HG02763 (cell line): ENCODE results near the gene BBC3.

Source experiments
- ATAC-seq: cut with Tn5 transposase; IDR thresholded peaks from one replicate; pipeline ENCODE4 v1.9.1; 2021; ENCODE audit warnings: mild to moderate bottlenecking, moderate library complexity; ENCODE audit not compliant: unreplicated experiment

The BBC3 gene

DNA sequence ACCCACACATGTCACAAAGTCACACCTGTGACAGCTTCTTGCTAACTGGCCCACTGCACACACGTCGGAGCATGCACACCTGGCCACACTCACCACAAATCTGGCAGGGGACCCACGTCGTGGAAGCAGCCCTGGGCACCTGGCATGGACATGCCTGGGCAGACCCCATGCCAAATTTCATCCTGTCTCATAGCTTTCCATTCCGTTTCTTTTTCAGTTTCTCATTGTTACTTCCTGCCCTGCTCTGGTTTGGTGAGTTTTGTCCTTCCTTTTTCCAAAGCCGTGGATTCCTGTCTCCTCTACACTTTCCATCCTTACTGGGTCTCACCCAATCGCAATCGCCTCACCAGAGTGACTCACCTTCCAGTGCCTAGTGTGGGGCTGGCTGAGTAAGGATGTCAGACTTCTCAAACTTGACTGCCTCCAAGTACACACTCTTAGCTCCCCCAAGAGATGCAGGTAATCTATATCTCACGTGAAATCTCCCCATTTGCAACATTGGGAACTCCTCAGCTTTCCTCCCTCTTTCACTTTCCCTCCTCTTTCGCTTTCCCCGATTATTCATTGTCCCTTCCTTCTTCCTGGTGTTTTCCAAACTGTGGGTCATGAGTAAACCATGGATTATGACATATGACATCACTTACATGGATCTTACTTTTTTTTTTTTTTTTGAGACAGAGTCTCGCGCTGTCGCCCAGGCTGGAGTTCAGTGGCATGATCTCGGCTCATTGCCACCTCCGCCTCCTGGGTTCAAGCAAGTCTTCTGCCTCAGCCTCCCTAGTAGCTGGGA, 1.6 kb upstream of the BBC3 start:
- ATAC-seq: no peak

DNA sequence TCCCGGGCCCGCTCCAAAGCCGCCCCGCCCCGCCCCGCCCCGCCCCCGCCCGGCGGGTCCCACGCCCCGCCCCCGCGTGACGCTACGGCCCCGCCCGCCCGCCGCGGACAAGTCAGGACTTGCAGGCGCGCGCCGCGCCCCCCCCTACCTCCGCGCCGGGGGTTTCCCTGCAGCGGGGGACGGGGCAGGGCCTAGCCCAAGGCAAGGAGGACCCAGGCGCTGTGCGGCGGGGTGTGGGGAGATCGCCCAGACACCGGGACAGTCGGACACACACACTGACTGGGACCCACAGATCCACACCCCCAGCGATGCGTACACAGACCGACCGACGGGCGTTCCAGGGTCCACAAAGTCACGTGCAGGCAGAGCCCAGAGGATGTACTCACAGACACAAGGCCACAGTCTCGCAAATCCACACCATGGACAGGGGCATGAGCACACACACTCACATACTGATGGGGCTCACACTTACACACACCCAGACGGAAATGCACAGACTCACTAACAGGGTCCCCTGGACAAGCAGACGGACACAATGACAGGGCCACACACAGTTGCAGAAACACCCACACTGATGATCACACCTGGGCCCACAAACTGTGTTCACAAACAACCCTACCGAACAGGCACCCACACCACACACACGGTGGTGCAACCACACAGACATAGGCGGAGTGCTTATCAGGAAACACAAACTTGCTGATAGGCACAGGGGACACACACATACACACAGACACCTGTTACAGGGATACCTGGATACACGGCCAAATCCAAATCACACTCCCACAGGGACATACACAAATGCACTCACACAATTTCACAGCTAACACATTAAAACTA, 436 bp upstream of the BBC3 start:
- ATAC-seq: peak; percentile 33

DNA sequence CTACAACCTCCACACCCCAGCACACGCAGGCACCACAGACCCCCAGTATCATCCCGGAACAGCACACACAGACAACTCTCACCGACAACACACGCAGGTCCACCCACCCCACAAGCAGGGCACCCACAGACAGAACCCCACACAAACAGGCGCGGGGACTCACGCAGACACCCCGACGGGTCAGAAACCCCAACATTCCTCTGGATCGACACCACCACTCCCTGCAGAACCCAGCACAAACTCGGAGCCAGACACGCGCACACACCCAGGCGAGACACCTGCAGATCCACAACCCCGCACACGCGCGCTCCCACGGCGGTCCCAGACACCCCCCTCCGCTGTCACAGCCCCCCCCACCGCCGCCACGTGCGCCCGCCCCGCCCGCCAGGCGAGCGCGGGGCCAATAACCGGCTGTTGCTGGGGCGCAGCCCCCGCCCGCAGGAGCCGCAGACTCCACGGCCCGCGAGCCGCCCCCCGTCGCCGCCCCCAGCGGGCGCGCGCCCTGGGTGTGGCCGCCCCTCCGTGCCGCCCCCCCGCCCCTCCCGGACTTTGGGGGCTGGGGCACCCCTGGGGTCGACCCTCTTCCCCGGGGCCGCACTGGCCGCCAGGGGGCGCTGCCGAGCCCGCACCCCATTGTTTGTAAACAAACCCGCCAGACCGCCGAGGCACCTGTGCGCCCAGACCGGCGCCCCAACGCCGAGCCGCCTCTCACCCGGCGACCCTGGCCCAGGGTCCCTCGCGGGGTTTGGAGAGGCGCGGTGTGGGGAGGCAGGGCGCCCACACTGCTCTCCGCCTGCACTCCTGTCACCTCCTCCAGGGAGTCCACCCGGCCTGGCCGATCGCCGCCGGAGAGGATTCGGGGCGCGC, 712 bp downstream of the BBC3 start:
- ATAC-seq: peak; percentile 17

DNA sequence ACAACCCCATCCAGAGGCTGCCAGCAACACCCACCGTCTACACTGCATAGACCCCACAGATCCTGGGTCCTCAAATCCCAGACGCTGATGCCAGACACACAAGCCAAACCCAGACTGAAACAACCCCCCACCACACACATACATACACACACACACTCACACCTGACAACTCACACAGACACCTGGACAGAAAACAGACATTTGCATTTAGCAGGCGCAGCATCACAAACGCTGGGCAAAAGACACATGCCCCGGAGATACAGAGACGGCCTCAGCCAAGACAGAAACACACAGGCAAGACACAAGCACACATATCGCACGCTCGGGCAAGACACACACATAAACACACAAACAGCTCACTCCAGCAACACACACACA, 1.3 kb downstream of the BBC3 start:
- ATAC-seq: no peak

DNA sequence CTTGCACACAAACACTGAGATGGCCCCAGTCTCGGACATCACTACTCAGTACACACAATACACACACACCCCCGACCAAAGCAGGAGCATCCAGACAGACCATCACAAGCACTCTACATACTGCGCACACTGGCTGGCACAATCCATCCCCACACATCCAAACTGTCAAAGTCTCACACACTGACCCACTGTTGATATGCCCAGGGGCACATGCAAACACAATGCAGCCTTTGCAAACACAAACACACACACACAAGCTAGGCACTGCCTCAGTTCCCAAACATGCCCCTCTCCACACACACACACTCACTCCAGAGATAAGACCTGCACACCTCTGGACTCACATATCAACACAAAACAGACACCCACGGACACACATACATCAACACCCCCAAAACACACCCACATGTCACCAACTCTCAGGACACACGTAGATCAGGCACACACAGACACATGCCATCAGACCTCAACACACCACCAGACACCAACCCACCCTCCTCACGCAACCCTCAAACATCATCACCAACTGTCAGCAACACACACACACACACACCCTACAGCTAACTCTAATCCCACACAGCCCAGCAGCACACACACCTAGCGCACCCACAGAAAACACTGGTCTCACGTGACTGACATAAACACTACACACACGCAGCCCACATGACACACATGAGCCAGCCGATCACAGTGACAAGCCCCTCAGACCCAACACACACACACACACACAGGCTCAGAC, 1.9 kb downstream of the BBC3 start:
- no peak for ATAC-seq

DNA sequence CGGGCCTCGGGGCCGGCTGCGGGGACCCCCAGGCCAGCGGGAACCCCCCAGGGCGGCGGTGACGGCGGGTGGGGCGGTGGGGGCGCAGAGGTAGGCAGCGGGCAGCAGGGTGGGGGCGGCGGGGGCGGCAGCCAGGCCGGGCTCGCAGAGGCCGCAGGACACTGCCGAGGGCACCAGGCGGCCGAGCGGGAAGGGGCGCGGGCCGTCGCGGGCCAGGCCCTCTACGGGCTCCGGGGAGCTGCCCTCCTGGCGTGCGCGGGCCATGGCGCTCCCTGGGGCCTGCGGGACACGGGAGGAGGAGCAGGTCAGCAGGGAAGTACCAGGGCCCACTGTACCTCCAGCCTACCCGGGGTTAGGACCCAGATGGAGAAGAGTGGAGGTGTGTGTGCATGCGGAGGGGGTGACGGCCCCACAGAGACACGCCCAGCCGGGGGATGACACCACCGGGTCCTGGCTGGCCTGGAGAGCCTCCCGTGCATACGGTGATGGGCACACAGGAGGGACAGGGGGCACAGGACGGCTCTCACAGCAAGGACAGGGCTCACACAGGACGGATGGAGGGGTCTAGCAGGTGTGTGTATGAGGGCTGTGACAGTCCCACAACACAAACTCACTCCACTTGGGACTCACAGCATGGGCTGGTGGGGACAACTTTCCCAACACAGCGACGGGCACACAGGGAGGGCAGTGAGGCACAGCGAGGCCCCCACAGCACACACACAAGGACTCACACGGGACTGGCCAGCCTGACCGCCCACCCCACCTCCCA, 2.6 kb downstream of the BBC3 start:
- ATAC-seq: no peak

DNA sequence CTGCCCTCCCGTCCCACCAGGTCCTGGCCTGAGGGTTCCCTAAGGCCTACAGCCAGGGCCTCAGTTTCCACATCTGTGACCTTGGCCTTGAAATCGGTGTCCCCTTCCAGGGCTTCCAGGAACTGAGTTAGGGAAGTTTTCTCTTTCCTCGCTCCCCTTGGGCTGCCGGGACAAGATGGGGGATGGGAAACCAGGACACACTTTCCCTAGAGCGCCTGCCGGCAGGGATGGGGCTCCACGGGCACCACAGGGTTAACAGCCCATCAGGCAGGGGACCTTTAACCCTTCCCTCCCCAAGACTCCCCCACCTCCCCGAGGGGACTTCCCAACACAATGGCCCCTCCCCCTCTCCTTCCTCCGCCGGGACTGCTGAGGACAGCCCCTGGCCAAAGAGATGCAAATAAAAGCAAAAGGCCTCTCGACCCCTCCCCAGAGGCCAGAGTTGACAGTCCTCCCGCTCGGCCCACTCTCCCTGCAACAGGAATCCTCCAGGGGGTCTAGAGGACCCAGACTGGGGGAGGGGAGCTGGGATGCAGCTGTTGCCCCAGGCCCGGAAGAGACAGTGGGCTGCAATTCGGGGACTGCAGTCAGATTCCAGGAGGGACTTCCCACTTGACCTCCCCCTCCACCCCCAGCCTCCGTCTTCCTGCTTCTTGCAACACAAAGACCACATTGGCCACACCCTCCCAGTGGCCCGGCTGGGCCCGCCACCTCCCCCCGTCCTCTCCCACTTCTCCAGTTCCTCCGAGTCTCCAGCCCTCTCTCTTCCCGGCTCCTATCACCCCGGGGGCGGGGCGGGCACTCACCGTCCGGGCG, 3.4 kb downstream of the BBC3 start:
- ATAC-seq: no peak

DNA sequence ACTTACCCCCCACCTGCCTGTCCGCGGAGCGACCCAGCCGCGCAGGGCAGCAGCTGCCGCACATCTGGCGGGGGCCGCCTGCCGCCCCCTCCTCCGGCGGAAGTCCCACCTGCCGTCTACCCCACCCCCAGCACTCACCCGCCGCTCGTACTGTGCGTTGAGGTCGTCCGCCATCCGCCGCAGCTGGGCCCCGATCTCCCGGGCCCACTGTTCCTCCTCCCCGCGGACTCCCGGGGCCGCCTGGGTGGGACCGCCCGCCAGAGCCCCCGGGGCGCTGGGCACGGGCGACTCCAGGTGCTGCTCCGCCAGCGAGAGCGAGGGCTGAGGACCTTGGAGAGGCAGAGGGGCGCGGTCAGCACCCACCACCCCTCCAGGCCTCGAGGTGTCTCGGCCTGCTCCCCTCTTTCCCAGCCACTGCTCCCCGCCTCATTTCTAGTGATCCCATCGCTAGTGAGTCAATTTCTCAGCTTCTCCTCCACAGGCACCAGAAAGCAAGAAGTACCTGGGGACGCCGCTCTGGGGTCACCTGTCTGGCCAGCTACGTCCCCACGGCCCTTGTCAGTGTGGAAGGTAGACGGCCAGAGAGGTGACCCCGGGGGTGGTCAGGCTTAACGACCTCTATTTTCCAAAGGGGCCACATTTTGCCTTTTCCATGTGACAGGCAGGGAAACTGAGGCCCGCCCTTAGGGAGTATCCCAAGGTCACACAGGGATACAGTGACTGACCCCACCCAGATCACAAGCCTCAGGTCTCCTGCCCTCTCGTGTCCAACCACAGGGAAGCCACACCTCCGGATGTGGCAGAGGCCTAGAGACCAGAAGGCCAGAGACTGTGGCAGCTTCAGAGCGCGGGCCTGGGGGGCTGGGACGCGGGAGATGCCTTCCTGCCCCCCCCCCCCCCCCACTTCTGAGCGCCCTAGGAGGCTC, 4.3 kb downstream of the BBC3 start:
- ATAC-seq: peak; percentile 9

DNA sequence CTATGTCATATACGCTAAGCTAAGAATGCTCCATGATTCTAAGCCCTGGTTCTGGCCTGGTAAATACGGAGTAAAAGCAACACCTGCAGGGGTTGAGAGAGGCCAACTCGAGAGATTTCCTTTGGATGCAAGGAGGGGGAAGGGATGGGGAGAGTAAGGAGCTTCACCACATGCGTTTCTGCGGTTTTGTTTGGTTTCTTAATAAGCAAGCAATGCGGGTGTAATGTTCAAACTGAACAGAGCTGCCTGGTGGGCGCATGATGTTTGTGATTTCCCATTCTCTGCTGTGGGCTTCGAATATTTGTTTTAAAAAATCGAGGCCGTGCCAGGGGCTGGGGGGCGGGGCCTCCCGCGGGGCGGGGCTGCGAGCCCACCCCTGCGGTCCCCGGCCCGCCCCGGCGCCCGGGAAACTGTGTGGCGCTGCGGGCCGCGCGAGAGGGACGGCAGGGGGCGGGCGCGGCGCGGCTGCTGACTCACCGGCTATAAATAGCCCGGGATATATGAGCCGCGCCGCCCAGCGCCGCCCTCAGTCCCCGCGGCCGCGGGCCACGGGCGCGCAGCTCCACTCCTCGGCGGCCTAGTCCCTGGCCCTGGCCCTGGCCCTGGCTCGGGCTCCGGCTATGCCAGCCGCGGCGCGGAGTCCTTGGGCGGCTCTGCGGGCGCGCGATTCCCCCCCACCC, 5.1 kb downstream of the BBC3 start:
- peak; percentile 36 for ATAC-seq

DNA sequence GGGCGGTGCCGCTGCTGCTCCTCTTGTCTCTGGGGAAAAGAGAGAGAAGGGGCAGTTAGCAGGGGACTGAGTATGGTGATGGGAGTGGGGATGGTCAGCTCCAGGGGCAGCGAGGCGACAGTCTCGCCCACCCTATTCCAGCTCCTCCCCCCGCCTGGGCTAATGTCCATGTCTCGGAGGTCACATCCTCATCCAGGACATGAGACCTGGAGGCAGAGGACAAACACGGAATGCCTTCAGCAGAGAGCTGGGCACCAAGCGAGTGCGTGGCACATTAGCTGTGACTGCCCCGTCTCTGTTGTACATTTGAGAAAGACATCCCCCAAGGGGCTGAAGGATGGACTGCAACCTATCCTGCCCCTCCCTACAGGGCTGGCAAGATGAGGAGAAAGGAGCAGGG, 9.1 kb downstream of the BBC3 start:
- no peak for ATAC-seq

DNA sequence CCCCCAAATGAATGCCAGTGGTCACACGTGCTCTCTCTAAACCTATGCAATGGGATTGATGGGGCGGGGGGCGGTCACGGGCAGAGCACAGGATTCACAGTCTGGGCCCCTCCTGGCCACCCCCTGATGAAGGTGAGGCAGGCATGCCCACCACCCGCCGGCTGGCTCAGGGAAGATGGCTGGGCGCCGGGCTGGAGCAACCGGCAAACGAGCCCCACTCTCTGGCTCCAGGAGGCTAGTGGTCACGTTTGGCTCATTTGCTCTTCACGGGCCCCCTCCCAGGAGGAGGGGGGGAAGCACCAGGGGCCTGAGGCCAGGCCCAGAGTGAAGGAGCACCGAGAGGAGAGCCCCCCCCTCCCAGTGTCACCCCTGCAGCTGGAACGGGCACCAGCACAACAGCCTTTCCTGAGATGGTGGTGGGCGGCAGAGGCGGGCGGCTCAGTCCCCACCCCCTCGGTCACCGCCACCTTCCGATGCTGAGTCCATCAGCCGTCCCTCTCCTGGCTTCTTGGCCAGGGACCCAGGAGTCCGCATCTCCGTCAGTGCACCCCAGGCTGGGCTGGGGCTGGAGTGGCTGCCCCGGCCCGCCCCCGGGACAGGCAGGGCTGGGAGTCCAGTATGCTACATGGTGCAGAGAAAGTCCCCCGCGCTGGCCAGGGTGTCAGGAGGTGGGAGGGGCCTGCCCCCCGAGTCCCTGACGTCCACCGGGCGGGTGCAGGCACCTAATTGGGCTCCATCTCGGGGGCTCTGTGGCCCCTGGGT, 9.7 kb downstream of the BBC3 start:
- no peak for ATAC-seq

DNA sequence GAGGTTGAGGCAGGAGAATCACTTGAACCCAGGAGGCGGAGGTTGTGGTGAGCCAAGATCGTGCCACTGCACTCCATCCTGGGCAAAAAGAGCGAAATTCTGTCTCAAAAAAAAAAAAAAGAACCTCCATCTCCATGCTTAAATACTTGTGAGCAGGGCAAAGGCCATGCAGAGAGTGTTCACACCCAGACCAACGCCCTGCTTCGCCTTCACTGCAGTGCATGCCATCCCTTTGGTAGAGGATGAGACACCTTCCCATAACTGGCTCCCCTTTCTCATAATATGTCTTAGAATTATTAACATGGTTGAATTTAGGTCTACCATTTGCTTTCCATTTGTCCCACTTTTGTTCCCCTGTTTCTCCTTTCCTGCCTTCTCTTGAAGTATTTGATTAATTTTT, 15.4 kb downstream of the BBC3 start:
- no peak for ATAC-seq

DNA sequence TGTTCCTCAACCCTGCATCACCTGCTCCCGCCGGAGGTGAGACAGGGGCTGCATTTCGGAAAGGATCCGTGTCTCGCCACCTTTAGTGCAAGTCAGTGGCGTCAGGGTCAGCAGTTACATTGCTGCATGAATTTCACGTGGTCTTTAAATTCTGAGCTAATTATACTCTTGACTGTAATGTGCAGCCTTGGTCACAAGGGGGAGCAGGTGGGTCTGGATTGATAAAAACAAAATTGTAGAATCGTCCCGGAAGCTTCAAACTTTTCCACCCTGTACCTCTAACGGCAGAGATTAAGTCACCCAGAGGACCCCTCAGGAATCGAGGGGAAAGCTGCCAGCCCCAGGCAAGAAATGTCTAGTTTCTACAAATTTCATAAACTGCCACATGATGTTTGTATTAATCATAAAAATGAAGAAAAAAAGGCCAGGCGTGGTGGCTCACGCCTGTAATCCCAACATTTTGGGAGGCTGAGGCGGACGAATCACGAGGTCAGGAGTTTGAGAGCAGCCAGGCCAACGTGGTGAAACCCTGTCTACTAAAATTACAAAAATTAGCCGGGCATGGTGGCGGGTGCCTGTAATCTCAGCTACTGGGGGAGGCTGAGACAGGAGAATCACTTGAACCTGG, 20.2 kb downstream of the BBC3 start:
- no peak for ATAC-seq

DNA sequence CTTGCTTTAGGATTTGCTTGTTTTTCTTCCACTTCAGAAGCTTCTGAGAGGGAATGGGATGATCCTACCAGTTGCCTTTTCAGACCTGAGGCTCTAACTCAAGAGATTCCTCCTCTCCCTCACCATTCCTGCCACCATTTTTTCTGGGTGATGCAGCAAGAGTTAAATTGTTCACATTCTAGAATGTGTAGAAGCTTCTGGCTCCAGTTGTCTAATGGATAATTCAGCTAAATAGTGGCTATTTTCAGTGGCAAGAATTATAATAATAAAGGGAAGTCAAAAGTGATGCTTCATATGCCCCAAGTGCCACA, 20.9 kb downstream of the BBC3 start:
- no peak for ATAC-seq

DNA sequence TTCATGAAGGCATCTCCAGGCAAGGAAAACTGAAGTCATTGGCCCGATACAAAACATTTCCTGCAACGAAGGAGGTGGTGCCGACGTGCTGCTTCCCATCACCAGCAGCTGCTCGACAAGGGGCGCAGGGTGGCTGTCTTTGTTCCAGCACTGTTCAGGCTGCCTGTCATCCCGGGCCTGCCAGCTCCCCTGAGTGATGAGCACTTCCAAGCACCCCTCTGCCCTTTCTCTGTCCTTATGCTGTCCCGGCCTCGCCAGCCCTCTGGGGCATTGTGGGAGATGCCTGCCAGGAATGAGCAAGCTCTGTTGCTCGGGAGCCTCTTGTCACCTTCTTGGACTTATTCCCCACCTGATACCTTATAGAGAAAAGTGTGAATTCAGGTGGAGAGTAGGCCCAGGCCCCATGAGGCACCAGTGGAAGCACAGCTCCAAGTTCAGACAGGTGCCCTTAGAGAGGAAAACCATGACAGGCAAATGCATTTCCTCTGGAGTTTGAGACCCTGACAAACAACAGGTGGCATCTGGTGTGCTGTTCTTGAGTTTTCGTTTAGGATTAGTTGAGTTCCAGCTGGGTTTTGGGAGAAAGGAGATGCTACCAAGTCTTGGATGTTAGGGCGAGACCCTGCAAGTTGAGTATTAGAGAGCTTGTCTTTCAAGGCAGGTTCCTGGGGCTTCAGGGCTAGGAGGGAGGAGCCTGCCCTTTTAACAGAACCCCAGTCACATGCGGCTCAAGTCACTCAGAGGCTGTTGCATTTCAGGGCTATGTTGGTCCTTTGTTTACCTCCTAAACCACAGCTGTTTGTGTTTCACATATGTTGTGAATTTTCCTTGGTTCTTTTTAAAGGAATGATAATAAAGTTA, 21.4 kb downstream of the BBC3 start:
- ATAC-seq: no peak

DNA sequence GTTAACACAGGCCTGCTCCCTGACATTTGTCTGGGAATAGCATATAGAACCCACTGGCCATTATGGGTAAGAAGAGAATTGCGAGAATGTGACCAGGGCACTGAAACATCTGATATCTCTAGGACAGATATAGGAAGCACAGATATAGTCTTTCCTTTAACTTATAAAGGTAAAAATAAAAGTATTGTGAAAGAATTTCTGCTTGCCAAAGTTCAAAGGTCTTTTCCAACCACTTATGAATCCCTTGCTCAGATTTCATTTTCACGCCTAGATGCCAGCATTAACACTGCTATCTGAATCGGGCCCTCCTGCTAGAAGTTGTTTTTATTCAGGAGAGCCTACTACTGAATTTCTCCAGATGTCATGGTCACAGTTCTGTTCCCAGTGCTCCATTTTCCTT, 27.7 kb downstream of the BBC3 start:
- no peak for ATAC-seq
